ENCODE data around the gene MRPL53. TPM values are rescaled to one million over a fixed set of nuclear protein-coding genes. Genes with fewer than 3 reads are reported as not detected.

The MRPL53 gene
- total and polyA plus RNA-seq, 2 of the 13 experiments (the other 11 are each of a cell fraction or from before 2014, with no cell fraction given) = 34.3 to 51.9 TPM

GRCh38 chr2:74502720-74503505 is 30.4 kb upstream of the MRPL53 start:
- peaks cover 68% of the 10 kb centered on the region for H3K4me1 ChIP-seq (ENCODE audit: insufficient read depth, low read length)
- DNase-seq (ENCODE audit: low spot score) (peak; percentile 63), FAIRE-seq (no peak), ATAC-seq (peak; percentile 22)
- peak overlapping the region; percentile 89 for H3K27ac ChIP-seq (ENCODE audit: extremely low read length, insufficient read depth, low read length)
- in situ Hi-C loops (cut with HindIII; ENCODE audit: extremely low pct_ligation_motif_present, low pct_unique_long_range_greater_than_20kb) = no loop called here
- intact Hi-C loops (cut with micrococcal nuclease; ENCODE audit: unreplicated experiment) = loop anchor here (1.0 kb wide), 1 partner anchor 20 kb away; the partner anchor contains the start of gene TTC31
- ChIA-PET POLR2A (interaction anchor here (1.0 to 16.5 kb wide), 22 partner anchors 8 to 324 kb away, joined by 3 to 795 read pairs (median 14); partner anchors contain the start of genes AUP1, CCDC142, DQX1 and HTRA2), CTCF (ENCODE audit: low intra/inter-chr PET ratio, low total read pairs) (interaction anchor here (1.5 to 2.9 kb wide), 2 partner anchors 14 to 20 kb away, joined by 5 to 20 read pairs; partner anchors contain the start of genes CCDC142 and TTC31)
- no peaks in the 10 kb centered on the region; a peak in 1 of 5 replicates for H3K27me3 ChIP-seq (ENCODE audit: control insufficient read depth in 1 of 2, insufficient read depth in 2 of 2, low read length in 2 of 2)
- no peaks in the 10 kb centered on the region; a peak in 3 of 5 replicates for H3K36me3 ChIP-seq (replicated peaks in 1 of 2; ENCODE audit: control insufficient read depth in 1 of 2, insufficient read depth in 2 of 2, low read length in 2 of 2)
- H3K9me3 ChIP-seq (ENCODE audit: low read length) = no peaks in the 10 kb centered on the region
- TSS peak; percentile 65 for BruUV-seq (replicated peaks)
- peaks cover 54% of the 10 kb centered on the region for H3K79me2 ChIP-seq (ENCODE audit: insufficient read depth, low read length)
- peak overlapping the region; percentile 92 for H3K4me2 ChIP-seq (ENCODE audit: low read depth, low read length)
- H3K9ac ChIP-seq (ENCODE audit: insufficient read depth, low read depth, low read length) = peak overlapping the region; percentile 83
- no peak overlapping the region for H2AFZ ChIP-seq (ENCODE audit: low read length)
- H3K4me3 ChIP-seq (replicated peaks in 1 of 3; ENCODE audit: insufficient read depth in 1 of 3, low read depth in 2 of 3, low read length in 3 of 3) = peak overlapping the region; percentile 67 to 86 (median 82)
- H4K20me1 ChIP-seq (ENCODE audit: insufficient read depth, low read length) = no peaks in the 10 kb centered on the region
- WGBS (ENCODE audit: low lambda C conversion rate) = 1% methylated on average over 45 of the region's 67 CpGs
- TF ChIP-seq TBP (CRISPR knock-in tag; IDR thresholded peaks at IDR 0.05) (no peak), ZSCAN30 (CRISPR knock-in tag; IDR thresholded peaks at IDR 0.05) (no peak), MLX (CRISPR knock-in tag; IDR thresholded peaks at IDR 0.05) (0 out of 2 replicates have a peak, but pooled peaks have one; percentile 25), SPEN (CRISPR knock-in tag; IDR thresholded peaks at IDR 0.05; ENCODE audit: low read depth) (peak; percentile 14; the same call in 1 of the 2 replicates), MIER2 (CRISPR knock-in tag; IDR thresholded peaks at IDR 0.05) (no peak), THAP7 (CRISPR knock-in tag; IDR thresholded peaks at IDR 0.05) (no peak), SMAD1 (CRISPR knock-in tag; IDR thresholded peaks at IDR 0.05; ENCODE audit: borderline replicate concordance, low read depth) (no peak), FOXK1 (CRISPR knock-in tag; IDR thresholded peaks at IDR 0.05; ENCODE audit: borderline replicate concordance, low read depth) (0 out of 2 replicates have a peak, but pooled peaks have one; percentile 15), ZNF740 (CRISPR knock-in tag; IDR thresholded peaks at IDR 0.05) (no peak), KMT2B (CRISPR knock-in tag; IDR thresholded peaks at IDR 0.05) (no peak), NFIC (IDR thresholded peaks at IDR 0.05; ENCODE audit: low read length) (no peak), ZNF782 (CRISPR knock-in tag; IDR thresholded peaks at IDR 0.05; ENCODE audit: borderline replicate concordance) (no peak; the same call in 1 of the 2 replicates), ZNF598 (CRISPR knock-in tag; IDR thresholded peaks at IDR 0.05; ENCODE audit: borderline replicate concordance) (0 out of 2 replicates have a peak, but pooled peaks have one; percentile 22), SRF (IDR thresholded peaks at IDR 0.05; ENCODE audit: low read depth, low read length) (no peak), ZNF772 (CRISPR knock-in tag; IDR thresholded peaks at IDR 0.05) (peak; percentile 78; the same call in 1 of the 2 replicates), ZNF17 (CRISPR knock-in tag; IDR thresholded peaks at IDR 0.05) (no peak)
- TF ChIP-seq, protein P1, sequence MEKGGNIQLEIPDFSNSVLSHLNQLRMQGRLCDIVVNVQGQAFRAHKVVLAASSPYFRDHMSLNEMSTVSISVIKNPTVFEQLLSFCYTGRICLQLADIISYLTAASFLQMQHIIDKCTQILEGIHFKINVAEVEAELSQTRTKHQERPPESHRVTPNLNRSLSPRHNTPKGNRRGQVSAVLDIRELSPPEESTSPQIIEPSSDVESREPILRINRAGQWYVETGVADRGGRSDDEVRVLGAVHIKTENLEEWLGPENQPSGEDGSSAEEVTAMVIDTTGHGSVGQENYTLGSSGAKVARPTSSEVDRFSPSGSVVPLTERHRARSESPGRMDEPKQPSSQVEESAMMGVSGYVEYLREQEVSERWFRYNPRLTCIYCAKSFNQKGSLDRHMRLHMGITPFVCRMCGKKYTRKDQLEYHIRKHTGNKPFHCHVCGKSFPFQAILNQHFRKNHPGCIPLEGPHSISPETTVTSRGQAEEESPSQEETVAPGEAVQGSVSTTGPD (CRISPR knock-in tag; IDR thresholded peaks at IDR 0.05) = no peak; the same call in 1 of the 2 replicates

All from HepG2 (cell line).